NCI-H1105 treated with DMSO at 0.1 percent for 48 hours (cell line): ENCODE measurements around the gene ELOF1.
A peak's percentile ranks its signal among the peaks of the same experiment; 100 is the strongest.
"Not testable (repeated sequence)": the region's sequence is repeated elsewhere in the genome, so short reads cannot be mapped to it uniquely, and the experiment has no call there.

Source experiments
- DNase-seq: peaks from one replicate; lab custom pipeline; 2025; lab: John Stamatoyannopoulos, UW

The ELOF1 gene

DNA sequence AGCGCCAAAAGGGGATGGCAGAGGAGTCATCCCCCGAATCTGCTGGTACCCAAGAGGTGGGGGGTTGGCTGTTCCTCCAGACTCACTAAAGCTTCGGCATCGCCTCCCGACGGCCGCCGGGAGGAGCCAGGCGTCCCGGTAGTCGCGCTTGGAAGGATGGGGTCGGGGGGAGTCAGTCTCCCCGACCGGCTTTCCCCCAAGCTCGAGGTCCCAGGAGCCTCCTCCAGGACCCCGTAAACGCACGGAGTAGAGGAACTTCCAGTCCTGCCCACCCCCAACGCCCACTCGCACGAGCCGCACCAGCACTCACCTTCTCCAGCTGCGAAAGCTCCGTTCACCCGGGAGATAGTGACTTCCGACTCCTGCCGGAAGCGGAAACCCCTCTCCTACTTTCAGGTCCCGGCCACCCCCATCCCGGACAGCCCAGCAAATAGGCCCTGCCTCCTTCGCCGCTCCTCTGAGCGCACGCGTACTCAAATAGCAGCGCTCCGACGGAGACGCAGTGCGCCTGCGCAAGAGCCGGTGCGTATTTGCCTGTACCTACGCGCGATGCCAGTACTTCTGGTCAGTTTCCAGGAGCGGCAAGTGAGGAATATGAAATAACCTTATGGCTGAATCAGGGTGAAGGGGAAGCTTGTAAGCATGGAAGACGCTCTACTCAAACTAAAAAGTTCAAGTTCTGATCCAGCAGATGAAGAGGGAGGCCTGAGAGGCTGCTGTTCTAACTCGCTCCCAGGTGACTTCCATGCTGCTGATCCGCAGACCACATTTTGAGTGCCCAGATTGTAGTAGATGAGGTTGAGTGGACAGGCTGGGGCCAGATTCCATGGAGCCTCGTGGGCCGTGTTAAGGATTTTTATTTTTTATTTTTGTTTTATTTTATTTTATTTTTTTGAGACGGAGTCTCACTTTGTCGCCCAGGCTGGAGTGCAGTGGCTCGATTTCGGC lies at the start of gene ELOF1:
TSS of gene ELOF1 (minus strand) at position 350 of the 948 bp plus-strand sequence. CDS start 4,883 bp downstream, outside the sequence.
- peak; percentile 97 for DNase-seq

GRCh38 chr19:11606484-11606883 lies 47.5 kb upstream of the ELOF1 start:
- no peak for DNase-seq

- not testable (repeated sequence) for DNase-seq
Observed at GRCh38 chr19:11599704-11600103, 40.7 kb upstream of the ELOF1 start.

GRCh38 chr19:11598746-11599145 lies 39.7 kb upstream of the ELOF1 start:
- no peak for DNase-seq

DNA sequence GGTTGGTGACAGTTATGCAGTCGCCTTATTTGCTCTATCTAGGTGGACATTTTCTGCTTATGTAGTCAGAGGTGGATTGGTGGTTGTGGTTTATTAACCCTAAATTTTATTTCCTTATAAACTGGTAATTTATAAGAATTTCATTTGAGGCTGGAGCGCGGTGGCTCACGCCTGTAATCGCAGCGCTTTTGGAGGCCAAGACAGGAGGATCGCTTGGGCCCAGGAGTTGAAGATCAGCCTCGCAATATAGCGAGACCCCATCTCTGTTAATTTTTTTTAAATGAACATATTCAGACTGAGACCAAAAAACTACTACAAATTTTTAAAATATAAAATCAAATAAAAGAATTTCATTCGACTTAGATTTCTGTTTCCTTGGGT lies 39.1 kb upstream of the ELOF1 start:
- DNase-seq = no peak

GRCh38 chr19:11597202-11598102 lies 38.4 kb upstream of the ELOF1 start, which contains the start of gene ZNF627:
ZNF627 (plus strand) TSS chr19:11597483; CDS start chr19:11597628, 145 bp downstream.
- DNase-seq = peak; percentile 97

DNA sequence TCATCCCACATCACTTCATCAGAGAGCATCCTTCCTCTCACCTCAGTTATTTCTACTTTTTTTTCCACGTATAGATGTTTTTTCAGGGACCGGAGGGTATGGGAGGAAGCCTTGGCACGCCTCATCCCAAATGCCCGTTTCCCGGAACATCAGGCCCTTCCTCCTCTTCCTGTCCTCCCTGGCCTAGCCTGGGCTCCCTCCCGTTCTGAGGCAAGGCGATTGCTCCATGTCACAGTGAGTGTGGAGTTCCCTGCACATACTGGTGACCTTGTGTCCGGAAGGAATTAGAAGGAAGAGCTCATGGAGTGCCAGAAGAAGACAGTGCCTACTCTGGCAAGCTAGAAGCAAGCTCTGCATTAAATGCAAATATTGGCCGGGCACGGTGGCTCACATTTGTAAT lies 37.1 kb upstream of the ELOF1 start:
- no peak for DNase-seq

- no peak for DNase-seq
Observed at GRCh38 chr19:11594084-11594483, 35.1 kb upstream of the ELOF1 start.

GRCh38 chr19:11587975-11588631 lies 29.1 kb upstream of the ELOF1 start:
- DNase-seq = no peak

DNA sequence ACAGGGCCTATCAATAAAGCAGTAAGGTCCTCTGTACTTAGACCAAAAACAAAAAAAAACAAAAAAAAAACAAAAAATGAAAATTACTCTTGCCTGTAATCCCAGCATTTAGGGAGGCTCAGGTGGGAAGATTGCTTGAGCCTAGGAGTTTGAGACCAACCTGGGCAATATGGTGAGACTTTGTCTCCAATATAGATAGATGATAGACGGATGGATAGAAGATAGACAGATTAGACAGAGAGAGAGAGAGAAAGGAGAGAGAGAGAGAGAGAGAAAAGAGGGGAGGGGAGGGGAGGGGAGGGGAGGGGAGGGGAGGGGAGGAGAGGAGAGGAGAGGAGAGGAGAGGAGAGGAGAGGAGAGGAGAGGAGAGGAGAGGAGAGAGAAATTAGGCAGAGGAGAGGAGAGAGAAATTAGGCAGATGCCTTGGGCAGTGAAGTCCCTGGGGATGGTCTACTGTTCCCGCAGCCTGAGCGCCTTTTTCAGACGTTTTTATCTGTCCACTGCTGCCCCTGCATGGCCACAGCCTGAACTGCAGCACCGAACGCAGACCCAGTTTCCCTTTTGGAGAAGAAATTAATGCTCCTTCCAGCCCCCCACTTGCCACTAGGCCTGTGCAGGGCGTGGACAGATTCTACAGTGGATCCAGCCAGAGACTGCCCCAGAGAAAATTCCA lies 28.4 kb upstream of the ELOF1 start:
- DNase-seq = peak; percentile 77

DNA sequence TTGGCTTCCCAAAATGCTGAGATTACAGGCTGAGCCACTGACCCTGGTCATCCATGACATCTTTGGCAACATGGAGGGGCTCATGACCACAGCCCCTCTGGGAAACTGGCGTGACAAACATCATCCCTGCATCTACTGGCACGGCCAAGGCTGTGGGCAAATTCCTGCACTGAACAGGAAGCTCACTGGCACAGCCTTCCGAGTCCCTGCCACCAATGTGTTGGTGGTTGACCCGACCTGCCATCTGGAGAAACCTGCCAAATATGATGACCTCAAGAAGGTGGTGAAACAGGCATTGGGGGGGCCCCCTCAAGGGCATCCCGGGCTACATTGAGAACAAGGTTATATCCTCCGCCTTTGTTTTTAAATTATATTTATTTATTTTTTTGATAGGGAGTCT lies 27.3 kb upstream of the ELOF1 start:
- DNase-seq = no peak

DNA sequence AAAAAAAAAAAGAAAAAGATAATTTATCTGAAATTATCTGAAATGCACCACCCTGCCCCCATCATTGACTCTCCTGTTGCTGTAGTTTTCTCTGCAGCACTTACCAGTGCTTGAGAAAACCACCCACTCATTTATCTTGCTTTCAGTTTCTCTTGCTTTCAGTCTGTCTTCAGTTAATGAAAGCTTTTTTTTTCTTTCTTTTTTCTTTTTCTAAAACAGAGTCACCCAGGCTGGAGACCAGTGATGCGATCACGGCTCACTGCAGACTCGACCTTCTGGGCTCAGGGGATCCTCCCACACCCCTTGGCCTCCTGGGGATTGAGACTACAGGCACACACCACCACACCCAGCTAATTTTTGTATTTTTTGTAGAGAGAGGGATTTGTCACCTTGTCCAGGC lies 22.7 kb upstream of the ELOF1 start:
- DNase-seq = no peak

GRCh38 chr19:11580116-11580515 lies 21.1 kb upstream of the ELOF1 start:
- no peak for DNase-seq

GRCh38 chr19:11578258-11579142 lies 19.5 kb upstream of the ELOF1 start:
- DNase-seq = no peak

DNA sequence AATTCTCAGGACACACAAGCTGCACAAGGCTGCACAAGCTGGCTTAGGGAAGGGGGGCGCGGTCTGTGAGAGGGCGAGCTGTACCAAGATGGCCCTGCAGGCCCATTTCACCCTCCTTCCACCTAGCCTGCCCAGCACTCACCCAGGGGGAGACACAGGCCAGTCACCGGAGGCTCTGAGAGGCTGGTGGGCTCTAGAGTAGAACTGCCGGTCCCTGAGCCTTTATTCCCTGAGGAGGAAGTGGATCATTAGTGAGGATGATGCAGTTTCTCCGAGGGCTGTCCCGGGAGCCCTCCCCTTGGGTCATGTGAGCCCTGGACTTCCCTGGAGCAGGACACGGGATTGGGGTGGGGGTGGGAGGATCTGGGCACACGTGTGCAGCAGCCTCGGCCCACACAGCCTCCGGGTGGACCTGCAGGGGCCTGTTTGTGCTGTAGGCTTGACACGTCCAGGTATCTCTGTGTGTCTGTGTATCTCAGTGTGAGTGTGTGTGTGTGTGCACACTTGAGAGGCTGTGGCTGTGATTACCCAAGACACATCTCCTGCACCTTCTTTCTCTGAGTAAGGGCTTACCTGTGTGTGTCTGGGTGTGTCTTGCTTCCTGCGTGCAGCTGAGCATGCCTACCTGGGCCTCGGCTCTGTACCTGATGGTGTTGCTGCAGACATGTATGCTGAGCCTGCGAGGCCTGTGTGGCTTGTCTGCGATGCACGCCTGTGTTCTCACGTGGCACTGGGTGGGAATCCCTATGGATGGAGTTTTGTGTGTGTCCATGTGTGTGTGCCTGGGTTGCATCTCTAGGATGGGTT lies 18.6 kb upstream of the ELOF1 start, which contains the start of gene ACP5:
TSS of gene ACP5 (minus strand) at position 195 of the 807 bp plus-strand sequence. CDS start 328 bp downstream, outside the sequence.
- DNase-seq = no peak

GRCh38 chr19:11576227-11576626 lies 17.2 kb upstream of the ELOF1 start:
- DNase-seq = no peak

- DNase-seq = no peak
Observed at GRCh38 chr19:11574689-11575088, 15.7 kb upstream of the ELOF1 start.

GRCh38 chr19:11573763-11574162 lies 14.7 kb upstream of the ELOF1 start:
- not testable (repeated sequence) for DNase-seq

DNA sequence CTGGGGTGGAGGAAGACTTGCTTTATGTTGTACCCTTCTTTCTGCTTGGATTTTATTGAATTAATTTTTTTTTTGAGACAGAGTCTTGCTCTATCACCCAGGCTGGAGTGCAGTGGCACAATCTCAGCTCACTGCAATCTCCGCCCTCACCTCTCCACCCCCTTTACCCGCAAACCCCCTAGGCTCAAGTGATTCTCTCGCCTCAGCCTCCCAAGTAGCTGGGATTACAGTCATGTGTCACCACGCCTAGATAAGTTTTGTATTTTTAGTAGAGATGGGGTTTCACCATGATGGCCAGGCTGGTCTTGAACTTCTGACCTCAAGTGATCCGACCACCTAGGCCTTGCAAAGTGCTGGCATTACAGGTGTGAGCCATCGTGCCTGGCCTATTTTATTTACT lies 14.3 kb upstream of the ELOF1 start:
- not testable (repeated sequence) for DNase-seq
